ENCODE data around the gene SF3B3.
"Not testable (repeated sequence)": the region's sequence is repeated elsewhere in the genome, so short reads cannot be mapped to it uniquely, and the experiment has no call there.

Gene SF3B3

DNA sequence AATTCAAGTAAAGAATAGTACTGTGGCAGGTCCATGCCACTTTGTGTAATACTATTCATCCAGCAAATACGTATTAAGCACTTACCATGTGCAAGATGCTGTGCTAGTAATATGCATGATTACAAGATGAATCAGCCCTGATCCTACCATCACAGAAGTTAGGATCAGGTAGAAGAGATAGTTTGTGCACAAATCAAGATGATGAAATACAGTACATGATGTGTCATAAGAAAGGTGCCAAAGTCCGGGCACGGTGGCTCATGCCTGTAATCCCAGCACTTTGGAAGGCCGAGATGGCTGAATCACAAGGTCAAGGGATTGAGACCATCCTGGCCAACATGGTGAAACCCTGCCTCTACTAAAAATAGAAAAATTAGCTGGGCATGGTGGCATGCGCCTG lies 11.2 kb upstream of the SF3B3 start:
- DNase-seq = no peak

DNA sequence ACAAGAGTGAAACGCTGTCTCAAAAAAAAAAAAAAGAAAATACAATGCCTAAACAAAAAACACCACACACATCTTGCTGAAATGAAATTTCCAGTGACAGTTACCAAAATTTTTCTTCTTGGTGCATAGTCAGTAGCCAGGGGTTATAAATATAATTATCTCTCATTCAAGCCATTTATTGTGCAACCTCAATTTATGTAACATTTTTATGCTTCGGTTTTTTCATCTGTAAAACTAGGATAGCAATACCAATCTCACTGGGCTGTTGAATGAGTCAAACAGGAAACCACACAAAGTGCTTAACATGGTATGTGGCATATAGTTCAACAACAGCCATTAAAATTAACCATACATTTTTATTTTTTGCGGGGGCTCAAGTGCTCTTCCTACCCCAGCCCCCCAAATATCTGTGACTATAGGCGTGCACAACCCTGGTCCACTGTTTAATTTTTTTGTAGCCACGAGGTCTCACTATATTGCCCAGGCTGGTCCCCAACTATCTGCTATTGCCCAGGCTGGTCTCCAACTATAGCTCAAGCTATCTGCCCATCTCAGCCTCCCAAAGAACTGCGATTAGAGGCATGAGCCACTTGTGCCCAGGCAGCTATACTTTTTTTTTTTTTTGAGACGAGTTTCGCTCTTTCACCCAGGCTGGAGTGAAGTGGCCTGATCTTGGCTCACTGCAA lies 2.9 kb upstream of the SF3B3 start:
- DNase-seq = no peak

DNA sequence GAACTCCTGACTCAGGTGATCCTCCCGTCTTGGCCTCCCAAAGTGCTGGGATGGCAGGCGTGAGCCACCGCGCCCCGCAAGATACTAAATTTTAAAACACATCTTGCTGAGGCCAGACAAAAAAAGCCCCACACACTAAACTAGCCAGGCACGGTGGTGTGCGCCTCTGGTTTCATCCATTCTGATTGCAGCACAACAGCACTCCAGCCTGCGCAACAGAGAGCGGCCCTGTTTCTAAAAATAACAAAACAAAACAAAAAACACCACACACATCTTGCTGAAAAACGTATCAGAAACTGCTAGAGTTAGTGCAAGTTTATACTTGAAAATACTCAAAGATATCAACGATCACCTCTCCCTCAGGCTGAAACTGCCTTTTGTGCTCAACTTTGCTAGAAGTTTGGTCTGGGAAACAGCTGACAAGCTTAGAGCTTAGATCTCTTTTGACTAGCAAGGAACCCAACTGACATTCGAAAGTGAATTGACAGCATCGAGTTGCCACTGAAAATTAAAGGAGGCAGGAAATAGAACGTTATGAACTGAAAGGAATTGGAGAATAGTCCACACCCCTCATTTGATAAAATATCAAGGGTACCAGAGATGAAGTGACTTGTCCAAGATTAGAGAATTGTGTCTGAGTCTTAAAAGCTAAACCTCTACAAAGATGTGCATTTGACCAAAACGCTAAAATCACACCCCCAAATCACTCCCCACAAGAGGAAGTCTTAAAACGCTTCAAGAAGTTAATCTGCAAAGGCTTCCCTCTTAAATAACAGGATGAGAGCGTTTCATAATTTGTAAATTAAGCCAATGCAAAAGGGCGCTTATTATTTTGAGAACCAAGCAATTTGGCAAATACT lies 1.2 kb upstream of the SF3B3 start:
- peak; percentile 2 for DNase-seq

DNA sequence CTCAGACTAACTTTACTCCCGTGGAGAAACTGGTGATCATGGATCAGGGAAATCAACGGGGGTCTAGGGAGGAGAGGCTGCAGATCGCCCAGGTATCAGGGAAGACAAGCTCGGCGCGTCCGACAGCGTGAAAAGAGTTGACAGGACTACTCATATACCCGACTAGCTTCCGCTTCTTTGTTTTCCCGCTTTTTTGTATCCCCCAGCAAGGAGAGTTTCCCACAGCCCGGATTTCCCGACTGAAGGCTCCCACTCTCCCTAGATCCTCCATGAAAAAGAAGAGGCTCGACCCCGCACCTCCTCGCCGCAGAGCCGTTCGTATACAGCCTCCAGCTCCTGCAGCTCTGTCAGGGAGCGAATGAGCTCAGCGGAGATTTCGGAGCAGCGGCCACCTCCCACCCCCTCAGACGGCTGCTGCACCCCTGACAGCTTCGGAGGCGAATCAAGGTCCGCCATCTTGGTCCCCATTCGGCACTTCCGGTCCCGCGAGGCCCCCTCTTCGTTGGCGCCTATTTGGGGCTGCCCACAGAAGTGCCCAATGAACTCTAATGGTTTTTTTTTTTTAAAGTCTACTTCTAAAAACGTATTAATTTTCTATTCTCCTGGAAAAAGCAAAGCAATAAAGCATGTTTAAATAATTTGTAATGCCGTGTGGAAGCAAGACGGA lies 407 bp upstream of the SF3B3 start, which contains the start of gene COG4:
TSS of gene COG4 (minus strand) at position 479 of the 667 bp plus-strand sequence. CDS start at position 468, 11 bp downstream.
- DNase-seq = peak; percentile 91

DNA sequence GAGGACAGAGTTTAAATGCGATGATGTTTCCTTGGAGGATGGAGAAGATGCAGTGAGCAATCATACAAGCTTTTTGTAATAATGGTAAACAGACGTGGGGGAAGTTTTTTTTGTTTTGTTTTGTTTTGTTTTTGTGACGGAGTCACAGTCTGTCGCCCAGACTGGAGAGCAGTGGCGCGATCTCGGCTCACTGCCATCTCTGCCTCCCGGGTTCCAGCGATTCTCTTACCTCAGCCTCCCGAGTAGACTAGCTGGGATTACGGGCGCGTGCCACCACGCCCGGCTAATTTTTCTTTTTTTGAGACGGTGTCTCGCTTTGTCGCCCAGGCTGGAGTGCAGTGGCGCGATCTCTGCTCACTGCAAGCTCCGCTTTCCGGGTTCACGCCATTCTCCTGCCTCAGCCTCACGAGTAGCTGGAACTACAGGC lies 796 bp downstream of the SF3B3 start:
- peak; percentile 37 for DNase-seq

DNA sequence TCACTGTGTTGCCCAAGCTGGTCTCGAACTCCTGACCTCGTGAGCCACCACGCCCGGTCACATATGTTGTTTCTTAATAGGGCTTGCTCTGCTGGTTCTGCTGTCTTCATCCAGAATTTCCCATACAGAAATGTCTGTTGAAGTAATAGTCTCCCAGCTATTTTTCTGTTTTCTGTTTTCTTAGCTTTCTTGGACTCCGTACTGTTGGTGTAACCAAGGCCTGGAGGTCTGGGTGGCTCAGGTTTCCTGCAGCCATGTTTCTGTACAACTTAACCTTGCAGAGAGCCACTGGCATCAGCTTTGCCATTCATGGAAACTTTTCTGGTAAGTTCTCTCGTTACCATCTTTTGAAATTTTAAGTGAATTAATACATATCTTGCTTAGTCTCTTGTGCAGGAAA lies 2.8 kb downstream of the SF3B3 start:
- no peak for DNase-seq

DNA sequence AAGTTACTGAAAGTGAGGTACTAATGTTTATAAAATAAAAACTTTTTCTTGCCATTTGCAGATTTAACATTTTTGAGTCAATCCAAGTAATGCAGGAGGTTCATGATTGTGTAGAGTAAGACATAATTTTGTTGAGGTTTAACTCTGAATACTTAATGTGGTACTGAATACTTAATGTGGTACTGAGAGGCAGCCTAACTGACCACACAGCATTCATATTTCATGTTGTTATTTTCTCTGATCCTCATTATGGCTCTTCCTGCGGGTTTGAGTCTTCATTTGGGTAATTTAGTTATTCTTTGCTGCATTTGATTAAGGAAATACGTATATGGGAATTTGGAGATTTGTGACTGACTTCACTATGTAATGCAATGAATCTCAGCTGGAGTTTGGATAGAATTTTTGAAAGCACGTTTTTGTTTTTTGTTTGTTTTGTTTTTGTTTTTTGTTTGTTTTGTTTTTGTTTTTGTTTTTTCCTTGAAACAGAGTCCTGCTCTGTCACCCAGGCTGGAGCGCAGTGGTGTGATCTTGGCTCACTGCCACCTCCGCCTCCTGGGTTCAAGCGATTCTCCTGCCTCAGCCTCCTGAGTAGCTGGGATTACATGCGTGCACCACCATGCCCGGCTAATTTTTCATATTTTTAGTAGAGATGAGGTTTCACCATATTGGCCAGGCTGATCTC lies 3.8 kb downstream of the SF3B3 start:
- no peak for DNase-seq

DNA sequence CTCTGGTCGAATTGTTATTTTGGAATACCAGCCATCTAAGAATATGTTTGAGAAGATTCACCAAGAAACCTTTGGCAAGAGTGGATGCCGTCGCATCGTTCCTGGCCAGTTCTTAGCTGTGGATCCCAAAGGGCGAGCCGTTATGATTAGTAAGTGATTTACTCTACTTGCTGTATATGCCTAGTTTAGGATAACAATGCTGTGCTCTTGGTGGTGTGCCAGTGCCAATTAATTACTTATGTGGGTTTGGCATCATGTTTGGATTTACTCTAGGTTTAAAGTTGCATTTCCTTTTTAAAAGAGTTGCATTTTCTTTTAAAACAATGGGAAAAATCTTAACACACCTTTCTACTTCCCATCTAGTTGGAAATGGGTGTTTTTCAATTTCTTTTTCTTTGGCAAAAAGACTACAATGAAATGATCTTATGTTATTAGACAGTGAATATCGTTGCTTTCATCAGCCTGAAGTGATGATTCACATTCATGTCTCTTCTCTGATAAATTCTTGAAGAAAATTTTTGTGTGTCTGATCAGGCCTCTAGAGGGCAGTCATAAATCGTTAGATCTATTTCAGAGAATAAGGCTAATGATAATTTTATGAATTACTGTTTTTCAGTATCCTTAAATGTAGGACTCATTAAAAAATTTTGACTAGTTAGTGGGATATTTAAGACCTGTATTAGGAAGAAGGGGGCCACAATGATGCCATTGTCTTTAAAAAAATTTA lies 5.6 kb downstream of the SF3B3 start:
- peak; percentile 39 for DNase-seq

DNA sequence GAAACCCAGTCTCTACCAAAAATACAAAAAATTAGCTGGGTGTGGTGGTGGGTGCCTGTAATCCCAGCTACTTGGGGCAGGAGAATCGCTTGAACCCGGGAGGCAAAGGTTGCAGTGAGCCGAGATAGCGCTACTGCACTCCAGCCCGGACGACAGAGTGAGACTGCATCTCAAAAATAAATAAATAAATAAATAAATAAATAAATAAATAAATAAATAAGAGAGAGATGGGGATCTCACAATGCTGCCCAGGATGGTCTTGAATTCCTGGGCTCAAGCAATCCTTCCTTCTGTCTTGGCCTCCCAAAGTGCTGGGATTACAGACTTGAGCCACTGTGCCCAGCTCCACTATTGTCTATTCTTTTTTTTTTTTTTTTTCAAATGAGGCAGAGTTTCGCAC lies 6.3 kb downstream of the SF3B3 start:
- not testable (repeated sequence) for DNase-seq

DNA sequence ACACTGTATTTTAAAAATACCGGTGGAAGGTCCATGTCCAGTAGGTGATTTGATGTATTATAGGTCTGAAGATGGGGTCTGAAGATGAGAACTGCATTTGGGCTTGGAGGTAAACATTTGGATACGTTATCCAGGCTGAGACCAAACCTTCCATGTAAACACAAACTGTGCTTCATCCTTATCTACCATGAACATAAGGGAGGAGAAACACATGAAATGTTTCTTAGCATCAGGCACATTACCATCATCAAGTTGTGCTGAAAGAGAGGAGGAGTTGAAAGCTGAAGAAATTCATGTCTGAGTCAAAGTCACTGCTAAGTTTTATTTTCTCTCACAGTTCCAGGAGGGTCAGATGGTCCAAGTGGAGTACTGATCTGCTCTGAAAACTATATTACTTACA lies 11.4 kb downstream of the SF3B3 start:
- no peak for DNase-seq

DNA sequence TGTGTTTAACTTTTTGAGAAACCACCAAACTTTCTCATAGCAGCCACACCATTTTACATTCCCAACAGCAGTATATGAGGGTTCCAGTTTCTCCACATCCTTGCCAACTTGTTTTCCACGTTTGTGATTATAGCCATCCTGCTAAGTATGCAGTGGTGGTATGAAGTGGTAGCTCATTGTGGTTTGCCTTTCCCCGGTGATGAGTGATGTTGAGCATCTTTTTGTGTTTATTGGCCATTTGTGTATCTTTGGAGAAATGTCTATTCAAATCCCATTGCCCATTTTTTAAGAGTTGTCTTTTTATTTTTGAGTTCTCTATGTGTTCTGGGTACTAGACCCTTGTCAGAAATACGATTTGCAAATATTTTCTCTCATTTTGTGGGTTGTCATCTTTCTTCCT lies 17.4 kb downstream of the SF3B3 start:
- DNase-seq = no peak

DNA sequence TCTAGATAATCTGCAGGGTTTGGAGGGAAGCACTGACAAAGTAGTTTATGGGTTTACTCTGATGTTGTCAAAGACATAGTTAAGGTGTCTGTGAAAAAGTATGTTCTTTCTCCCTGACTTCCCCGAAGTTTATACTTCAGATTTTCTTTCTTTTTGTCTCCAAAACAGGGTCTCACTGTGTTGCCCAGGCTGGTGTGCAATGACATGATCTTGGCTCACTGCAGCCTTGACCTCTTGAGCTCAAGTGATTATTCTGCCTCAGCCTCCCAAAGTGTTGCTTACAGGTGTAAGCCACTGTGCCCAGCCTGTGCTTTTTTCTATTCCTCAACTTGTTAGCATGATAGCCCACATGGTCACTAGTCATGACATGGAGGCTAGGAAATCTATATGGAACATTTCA lies 20.9 kb downstream of the SF3B3 start:
- no peak for DNase-seq

DNA sequence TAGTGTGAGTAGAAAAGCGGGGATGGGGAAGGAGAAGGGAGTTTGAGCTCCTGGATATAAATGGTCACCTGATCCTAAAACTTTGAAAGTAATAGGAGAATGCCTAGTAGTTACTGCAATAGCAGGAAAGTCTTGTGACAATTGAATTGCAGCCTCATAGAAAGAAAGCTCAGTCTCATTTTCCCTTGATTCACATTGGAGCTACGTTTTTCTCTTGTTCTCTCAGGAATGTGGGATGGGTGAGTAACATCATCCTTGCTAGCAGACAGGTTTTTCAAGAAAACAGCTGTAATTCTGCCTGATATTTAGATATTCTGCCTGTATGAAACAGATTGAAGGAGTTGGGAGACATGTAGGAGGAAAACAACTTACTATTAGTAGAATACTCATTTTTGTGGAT lies 25.3 kb downstream of the SF3B3 start:
- no peak for DNase-seq

DNA sequence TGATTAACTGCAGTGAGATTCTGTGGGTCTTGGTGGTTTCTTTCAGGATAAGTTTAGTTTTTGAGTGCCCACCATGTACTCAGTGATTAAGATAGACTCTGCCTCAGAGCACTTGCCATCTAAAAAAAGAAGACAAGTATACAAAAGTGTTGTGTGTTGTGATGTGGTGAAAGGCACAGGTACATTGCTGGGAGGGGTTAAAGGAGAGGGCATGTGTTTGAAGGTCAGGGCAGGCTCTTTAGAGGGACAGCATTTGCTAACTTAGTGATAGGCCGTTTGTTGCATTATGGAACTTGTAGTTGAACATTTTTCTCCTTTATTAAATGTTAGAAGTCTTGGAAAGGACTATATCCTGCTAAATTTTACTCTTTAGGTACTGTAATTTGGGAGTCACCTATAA lies 26.5 kb downstream of the SF3B3 start:
- no peak for DNase-seq

DNA sequence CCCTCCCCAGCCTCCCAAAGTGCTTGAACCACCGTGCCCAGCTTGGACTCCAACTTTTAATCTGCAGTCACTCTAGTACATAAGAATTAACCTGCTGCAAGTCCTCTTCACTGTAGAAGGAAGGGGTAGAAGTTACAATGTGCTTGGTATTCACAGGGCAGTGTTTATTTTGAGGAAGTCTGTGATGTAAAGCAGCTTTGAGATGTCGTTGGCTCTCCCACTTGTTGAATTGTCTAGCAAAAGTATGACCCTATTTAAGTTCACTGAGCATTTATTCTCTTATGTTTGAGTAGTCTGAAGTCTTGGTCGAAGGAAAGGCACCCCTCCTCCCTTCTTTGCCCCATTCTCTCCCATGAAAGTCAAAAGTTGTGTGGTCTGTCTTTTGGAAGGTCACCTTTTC lies 28.2 kb downstream of the SF3B3 start:
- no peak for DNase-seq

DNA sequence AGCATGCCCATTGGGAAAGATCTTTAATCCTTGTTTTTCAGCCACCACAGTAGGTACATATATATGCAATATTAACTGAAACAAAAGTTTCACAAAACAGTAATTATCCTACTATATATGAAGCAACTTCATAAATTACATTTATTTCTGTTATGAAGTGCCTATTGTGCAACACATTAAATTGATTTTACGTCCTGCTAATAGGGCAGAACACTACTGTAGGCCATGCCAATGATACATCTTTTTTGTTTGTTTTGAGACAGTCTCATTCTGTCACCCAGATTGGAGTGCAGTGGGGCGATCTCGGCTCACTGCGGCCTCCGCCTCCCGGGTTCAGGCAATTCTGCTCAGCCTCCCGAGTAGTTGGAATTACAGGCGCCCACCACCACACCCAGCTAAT lies 29.1 kb downstream of the SF3B3 start:
- DNase-seq = no peak

DNA sequence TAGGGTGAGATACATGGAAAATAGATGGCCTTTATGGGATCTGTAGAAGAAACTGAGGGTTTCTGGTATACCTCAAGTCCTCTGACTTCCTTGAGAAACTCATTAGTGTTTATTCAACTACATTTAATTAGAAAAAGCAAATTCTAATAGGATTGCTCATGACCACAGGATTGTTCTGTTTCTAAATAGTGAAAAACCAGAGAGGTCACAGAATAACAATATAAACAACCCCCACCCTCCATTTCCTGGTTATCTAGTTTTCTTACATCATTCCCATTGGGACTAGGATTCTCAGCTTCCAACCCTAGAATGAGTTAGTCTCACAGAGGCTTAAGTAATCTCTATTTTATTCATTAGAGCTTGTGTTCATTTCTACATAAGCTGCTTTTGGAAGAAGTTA lies 30.0 kb downstream of the SF3B3 start:
- no peak for DNase-seq

DNA sequence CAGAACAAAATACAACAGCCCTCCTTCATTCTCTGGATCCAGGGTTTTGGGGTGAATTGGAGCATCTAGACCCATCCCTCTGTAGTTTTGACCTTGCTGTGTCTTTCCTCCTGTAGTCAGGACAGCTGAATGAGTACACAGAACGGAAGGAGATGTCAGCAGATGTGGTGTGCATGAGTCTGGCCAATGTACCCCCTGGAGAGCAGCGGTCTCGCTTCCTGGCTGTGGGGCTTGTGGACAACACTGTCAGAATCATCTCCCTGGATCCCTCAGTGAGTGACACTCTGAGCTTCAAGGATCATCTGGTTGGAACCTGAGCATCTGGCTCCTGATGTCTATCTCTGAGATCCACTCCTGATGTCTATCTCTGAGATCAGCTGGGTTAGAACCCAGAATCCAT lies 32.4 kb downstream of the SF3B3 start:
- DNase-seq = no peak

DNA sequence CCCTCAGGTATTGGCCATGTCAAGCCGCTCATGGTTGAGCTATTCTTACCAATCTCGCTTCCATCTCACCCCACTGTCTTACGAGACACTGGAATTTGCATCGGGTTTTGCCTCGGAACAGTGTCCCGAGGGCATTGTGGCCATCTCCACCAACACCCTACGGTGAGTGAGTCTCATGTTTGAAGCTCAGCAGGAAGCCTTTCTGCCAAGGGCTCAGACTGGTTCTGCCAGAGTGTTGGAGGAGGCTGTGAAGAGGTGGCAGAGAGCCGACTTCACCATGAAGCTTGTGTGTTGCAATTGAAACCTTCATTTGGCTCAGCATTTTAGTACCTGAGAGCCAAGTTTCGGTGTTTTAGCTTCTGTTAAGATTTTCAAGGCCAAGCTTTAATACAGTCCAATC lies 38.0 kb downstream of the SF3B3 start:
- no peak for DNase-seq

DNA sequence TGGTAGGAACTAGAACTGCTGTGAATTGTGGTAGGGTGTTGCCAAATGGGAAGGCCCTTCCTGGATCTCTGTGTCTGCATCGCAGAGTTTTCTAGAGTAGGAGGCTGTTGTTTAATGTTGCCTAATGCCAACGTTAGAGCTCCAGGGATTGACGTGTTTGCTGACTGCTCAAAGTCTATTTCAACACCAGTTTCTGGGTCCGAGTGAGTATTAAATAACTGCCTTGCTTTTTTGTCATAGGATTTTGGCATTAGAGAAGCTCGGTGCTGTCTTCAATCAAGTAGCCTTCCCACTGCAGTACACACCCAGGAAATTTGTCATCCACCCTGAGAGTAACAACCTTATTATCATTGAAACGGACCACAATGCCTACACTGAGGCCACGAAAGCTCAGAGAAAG lies 40.0 kb downstream of the SF3B3 start:
- no peak for DNase-seq

DNA sequence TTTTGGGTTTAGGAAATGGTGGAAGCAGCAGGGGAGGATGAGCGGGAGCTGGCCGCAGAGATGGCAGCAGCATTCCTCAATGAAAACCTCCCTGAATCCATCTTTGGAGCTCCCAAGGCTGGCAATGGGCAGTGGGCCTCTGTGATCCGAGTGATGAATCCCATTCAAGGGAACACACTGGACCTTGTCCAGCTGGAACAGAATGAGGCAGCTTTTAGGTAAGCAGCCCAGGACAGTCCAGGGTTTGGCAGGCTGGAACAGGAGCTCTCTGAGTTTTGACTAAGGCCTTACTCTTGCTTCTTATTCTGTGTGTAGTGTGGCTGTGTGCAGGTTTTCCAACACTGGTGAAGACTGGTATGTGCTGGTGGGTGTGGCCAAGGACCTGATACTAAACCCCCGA lies 41.4 kb downstream of the SF3B3 start:
- DNase-seq = no peak

DNA sequence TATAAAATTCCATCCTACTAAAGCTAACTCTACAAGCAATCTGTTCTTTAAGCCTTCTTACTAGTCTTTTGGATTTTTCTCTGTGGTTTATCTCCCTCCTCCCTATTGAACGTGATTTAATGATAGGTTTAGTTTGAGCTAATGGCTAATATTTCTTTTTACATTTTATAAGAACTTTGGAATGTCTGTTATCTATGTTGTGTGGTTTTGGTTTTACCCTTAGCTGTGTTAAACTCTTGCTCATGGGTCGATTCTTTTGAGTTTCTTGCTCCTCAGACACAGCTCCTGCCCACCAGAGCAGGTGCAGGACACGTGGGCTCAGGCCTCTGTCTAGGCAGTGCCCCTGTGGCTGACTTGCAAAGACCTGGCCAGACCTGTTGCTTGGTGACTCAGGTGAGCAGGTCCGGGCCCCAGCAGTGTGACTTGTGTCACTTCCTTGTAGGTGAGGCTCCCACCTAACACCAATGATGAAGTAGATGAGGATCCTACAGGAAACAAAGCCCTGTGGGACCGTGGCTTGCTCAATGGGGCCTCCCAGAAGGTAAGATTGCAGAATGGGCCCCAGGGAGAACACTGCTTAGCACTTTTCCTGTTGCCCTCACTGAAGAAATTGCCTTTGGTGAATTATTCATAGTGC lies 45.1 kb downstream of the SF3B3 start:
- no peak for DNase-seq

Data from NCI-H82 (cell line).